GM18519 (cell line): Measurements from ENCODE around the gene IFIT1.
"Not testable (repeated sequence)": the region's sequence is repeated elsewhere in the genome, so short reads cannot be mapped to it uniquely, and the experiment has no call there.

Source experiments
- ATAC-seq: cut with Tn5 transposase; IDR thresholded peaks from one replicate; pipeline ENCODE4 v1.9.1; 2021; ENCODE audit warnings: mild to moderate bottlenecking, moderate library complexity; ENCODE audit not compliant: unreplicated experiment, low FRiP score

Gene IFIT1

DNA sequence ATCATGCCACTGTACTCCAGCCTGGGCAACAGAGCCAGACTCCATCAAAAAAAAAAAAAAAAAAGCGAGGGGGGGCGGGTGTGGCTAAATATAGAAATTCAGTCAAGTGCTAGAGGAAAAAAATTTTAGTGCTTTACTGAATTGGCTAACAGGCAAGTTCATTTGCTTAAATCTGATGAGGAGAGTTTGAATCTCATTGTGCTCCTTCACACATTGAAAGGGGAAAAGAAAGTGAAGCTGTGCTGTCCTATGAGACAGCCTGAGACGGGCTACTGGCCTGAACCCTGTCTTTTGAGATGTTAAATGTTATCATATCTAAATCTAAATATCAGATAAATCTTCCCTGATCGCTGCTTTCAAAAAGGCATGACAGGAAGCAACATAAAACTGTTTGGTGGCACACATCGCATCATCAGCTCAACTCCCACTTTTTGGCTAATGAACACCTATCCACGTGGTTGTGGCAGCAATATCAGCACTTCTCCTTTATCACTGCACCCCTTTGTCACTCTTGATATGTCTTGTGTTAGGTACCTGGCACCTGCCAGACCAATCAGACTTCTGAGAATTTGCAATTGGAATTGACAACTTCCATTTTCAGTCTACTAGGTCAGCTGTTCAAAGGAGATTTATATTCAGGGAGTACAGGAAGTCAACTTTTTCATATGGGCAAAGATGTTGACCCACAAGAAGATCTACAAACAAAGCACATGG lies 28.5 kb upstream of the IFIT1 start:
- no peak for ATAC-seq

DNA sequence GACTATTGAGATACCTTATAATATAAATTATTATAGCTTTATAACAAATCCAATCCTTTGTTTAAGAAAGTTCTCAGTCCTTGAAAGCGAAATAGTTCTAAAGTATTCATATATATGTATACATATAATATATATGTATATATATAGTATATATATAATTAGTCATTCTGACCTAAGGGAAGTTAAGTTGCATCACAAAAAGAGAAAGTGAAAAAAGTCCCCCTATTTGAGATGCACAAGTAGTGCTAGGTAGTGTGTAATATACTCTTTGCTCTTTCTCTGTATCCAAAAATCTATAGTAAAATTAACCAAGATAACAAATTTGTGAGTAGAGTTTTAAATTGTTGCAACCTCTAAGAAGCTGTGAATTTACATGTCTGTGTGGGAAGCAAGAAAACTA lies 27.9 kb upstream of the IFIT1 start:
- no peak for ATAC-seq

DNA sequence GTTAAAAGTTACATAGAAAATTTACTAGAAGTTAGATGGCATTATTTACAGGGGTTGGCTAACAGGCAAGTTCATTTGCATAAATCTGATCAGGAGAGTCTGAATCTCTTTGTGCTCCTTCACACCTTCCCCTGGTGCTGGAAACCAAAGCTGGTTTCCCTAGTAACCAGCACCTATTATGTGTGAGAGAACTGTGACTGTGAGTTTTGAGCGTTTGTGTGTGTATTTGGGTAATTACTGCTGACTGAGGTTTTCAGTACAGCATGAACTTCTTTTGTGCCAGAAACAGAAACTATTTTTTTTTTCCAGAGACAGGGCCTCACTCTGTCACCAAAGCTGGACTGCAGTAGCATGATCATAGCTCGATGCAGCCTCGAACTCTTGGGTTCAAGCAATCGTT lies 24.9 kb upstream of the IFIT1 start:
- ATAC-seq, result peak; percentile 82

DNA sequence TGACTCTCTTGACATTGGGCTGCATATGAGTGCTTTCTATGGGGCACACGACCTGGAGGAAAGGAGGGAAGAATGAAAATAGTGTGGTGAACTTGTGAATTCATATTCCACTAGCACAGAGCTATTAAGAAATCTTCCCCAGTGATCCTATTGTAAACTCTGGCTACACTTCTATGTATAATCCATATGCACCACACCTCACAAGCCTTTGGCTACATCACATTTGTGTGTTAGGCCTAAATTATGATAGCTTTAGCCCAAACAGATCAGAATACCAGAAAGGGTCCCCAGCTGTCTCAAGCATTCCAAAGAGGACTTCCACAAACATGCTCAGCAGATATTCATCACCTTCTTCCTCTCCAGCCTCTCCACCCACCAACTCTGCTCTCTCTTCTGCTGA lies 24.3 kb upstream of the IFIT1 start:
- ATAC-seq, result no peak

DNA sequence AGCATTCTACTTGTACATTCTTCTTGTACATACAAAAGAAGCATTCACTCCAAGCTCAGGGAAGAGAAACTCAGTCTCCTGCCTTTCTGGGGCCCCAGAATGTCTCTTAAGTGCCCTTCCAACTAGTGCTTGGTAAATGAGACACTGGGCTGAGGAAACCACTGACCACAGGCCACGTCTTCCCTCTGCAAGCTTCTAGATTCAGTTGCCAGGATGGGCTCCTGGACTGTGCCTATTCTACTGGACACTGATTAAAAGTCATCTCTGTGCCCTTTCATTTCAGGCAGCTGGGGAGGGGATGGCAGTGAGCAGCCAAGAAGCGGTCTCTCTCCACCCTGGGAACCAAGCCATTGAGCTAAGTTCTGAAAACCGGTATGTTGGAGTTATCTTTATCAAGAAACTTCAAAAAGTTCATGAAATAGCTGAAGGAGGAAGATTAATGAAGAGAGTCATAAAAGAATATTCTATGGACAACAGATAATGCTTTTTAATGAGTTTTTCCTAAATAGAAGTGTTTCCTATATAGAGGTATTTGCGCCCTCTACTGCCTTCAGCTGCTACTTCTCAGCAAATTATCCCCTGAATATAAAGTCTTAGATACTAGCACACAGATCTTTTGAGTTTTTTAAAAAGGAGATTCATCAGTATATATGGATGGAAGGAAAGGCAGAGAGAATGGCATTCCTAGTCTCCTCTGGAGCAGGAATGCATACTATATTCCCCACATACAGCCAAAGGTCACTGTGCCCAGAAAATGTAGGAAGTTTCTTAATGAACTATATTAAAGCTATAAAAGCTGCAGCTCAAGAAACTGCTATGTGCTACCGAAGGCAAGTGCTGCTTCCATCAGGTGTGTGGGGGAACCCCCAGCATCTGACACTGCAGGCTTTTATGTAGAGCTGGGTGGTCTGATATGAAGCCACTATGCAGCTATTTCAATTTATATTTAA lies 23.0 kb upstream of the IFIT1 start:
- no peak for ATAC-seq

DNA sequence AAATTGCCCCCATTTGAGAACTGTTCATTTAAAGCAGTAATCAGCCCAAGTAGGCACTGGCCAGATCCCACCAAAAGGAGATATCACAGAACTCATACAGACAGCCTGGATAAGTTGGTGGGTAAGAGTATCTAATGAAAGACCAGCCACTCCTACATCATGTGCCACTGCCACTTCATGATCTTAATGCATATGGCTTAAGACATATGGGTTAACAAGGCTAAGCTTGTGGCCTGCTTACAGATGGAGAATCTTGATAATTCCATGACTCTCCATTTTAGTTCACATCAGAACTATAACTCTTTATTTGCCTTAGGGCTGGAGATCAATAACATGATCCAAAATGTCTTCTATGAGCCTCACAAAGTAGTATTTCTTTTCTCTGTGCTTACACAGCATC lies 21.3 kb upstream of the IFIT1 start:
- no peak for ATAC-seq

DNA sequence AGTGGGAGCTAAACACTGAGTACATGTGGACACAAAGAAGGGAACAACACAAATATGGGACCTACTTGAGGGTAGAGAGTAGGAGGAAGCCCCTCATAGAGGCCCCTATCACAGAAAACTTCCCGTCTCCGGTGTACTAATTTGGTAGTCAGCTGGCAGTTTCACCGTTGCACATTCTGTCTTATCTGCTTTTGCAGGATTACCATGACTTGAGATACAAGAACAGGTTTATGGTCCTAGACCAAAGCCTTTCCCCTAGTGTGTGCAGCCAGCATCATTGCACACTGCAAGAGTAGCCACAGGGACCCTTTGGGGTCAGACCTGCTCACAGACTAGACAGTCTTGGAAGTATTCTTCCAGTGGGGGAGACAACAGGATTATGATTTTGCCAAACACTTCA lies 20.4 kb upstream of the IFIT1 start:
- ATAC-seq, result no peak

DNA sequence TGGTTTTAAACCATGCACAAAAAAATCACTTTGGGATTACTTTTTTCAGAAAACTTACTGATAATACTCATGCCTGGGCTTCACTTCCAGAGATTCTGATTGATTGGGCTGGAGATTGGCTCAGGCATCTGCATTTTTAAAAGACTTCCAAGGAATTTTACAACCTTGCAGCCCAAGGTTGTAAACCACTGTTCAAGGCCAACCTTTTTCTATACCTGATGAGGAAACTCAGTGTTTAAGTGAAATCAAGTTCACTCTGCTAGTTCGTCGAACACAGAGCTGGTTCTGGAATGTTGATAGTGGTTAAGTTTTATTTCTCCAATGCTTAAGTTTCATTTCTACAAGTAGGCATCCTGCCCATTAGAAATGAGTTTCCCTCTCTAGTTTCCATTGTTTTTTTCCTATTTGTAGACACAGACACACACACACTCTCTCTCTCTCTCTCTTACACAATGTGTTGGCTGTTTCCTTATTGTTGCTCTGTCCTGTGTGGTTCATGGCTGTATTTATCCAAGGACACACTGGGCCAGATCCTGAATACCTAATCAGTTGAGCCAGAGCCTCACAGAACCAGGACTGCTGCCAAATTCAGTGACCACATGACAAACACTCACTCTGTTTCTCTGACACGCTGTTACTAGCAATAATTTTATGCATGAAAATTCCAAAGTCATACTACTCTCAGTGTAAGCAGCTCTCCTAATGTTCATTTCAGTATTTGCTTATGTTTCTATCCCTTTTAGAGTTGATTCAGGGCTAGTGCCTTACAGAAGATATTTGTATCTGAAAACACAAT lies 18.3 kb upstream of the IFIT1 start:
- no peak for ATAC-seq

DNA sequence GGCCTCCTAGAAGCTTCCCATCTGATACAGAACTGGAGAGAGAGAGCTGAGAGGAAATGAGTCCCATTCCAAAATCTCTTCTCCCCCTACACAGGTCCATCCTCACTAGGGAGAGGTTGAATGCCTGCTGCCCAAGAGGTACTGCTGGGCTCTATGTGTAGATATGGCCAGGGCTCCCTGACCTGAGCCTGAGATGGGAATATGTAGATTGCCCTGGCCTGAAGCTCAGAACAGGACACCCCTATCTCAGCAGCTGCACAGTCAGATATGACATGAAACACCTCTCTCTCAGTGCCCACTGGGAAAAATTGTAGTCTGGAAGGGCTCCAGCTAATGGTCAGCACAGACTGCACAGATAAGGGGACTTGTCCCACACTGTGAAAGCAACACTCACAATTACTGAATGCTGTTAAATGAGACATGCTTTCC lies 17.7 kb upstream of the IFIT1 start:
- ATAC-seq, result no peak

DNA sequence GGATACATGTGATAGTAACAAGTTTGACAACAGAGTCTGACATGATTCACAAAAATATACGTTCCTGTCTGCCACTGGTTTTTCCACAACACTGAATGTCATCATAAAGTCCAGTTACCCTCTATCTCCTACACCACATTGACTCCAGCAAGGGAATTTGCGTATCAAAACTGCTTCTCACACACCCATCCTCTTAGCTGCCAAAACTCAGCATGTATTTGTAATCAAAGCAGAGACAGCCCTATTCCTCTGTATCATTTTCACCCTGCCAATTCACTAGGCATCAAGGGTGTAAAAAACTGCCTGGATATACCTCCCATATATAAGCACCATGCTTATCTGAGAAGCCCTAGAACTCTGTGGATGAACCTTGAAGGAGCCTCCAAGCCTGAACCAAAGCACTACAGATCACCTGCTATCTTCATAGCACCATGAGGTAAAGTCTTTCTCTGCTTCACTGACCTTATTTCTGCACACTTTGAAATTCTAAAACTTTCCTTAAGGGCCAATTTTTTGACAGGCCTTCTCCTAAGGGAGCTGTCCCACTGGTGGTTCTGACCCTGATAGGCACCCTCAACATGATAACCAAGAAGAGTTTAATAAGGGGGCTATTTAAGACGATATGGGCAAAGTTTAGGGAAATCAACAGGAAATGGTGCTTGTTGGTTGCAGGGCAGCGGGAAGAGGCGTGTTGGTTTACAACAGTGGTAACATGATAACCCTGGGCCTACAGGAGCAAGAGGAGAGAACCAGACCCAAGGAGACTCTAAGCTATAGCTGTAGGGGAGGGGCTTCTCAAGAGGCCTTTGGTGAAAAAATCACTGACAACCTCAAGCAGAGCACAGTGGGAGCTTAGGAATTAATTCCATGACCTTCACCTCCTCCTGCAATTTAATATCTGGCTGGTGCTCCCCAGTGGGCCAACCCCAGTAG lies 14.5 kb upstream of the IFIT1 start, which contains the start of gene IFIT1B:
Gene IFIT1B, plus strand, starts transcription at position 352 of the 933 bp plus-strand sequence. Its CDS starts 80 bp downstream, at position 432.
- no peak for ATAC-seq

DNA sequence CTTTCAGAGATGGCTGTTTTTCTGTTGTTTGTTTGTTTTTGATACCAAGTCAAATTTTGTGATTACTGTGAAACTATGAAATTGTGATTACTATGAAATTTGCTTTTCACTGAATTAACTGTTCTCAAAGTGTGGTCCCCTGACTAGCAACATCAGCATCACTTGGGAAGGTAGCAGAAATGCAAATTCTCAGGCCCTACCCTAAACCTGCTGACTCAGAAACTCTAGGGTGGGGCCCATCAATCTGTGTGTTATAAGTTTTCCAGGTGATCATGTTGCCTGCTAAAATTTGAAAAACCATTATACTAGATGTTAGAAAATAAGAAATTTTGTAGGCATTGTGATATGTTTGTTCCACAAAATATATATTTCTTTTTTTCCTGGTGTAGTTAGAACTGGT lies 13.3 kb upstream of the IFIT1 start:
- ATAC-seq, result no peak

DNA sequence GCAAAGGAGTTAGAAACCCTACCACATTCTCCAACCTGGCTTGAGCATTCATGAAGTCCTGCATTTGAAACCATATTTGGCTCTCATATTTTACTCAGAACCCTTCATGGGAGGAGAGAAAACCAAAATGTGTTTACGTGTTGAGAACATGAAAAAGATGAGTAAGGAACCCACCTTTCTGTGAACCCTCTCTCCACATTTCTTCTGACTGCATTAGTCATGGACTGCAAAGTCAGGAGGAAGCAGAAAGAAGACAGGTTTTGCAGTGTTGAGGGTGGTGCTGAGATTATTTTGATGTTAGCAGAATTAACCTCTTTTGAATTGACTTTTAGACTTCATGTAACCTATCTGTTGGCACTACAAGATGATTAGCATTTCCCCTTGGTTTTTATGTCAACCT lies 9.7 kb upstream of the IFIT1 start:
- no peak for ATAC-seq

DNA sequence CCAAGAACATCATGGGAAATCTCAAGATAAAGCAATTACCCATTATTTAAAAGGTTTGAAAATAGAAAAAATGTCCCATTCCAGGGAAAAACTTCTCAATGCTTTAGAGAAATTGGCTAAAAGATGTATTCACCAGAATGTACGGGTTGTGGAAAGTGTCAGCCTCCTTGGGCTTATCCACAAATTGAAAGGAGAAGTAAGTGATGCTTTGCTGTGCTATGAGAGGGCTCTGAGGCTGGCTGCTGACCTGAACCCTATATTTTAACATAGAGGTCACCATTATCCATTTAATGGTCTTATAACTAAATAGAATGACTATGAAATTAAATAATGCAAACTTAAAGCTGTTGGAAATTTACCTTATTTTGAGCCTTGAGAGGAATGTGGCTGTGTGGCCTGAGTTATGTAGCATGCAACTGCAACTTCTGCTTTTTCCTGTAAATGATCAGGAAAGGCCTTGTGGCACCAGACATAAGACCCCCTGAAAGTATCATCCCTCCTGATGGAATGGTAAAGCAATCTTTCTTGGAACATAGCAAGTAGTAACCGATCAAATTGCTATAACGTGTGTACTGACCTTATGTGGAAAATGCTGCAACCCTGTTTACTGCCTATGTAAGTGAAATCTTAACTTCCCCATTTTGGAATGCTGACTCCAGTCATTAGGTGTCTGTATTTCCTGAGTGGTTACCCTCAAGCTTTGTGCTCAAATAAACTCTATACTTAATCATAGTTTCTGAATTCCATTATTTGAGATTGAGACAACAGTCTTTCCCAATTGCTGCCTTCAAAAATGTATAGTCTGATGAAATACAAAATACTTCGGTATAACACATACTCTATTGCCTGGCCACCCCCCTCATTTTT lies 7.7 kb upstream of the IFIT1 start:
- no peak for ATAC-seq

DNA sequence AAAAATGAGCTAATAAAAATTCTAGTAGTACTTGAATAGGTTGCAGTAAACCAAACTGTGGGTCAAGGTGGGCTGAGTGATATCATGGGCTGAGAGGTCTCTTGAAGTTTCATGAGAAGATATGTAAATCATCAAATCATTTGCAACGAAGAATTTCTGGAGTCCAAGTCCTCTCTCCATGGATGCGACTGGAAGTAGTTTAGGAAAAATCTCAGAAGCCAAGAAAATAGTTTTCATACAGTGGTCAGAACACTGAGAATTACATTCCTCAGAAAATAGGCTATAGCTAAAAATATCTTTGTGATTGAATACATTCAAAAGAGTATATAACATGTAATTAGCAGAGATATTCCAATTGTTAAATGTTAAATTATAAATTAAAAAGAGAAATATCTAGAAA lies 3.6 kb upstream of the IFIT1 start:
- ATAC-seq, result no peak

DNA sequence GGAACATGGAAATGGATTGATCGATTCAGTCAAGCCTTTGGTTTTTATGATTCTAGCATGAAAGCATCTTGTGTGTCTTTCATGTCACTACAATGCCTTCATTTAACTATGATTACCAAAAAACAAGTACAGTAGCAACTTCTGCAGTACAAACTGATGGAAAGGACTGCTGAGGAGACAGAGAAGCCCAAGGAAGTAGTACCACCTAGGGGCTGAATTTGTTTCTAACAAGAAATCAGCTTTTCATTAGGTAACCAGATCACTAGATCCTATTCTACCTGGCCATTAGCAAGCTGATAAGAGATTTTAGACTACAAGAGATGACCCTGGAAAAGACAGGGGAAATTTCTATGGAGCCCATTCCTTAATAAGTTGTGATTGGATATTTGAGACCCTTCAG lies 3.2 kb upstream of the IFIT1 start:
- ATAC-seq, result no peak

DNA sequence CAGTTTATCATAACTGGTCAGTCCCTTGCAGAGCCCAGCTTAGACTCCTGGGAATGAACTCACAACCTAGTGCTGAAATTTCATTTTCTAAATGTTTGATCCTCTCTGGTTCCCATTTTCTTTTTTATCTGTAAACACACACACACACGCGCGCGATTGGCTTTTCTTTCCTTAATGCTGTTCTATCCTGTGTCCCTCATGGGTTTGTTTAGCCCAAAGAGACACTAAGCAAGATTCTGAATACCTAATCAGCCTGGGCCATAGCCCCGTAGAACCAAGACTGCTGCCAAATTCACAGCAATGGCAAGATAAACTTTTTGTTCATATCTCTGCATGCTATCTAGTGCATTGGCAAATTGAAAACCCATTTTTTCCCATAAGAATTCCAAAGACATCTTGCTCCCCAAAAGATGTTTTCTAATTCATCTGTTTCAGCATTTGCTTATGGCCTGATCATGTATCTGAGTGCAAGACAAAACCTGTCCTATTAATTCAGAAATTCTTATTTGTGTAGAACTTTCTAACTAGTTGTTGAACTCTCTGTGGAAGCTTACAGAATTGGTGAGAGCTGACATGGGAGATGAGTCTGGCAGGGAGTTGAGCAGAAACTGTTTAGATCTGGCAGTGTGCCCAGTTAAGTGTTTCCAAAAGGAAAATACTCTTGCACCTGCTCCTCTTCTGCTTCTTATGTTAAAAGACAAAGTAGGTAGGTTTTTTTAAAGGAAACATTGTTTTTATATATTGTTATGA lies 1.8 kb upstream of the IFIT1 start:
- ATAC-seq, result no peak

DNA sequence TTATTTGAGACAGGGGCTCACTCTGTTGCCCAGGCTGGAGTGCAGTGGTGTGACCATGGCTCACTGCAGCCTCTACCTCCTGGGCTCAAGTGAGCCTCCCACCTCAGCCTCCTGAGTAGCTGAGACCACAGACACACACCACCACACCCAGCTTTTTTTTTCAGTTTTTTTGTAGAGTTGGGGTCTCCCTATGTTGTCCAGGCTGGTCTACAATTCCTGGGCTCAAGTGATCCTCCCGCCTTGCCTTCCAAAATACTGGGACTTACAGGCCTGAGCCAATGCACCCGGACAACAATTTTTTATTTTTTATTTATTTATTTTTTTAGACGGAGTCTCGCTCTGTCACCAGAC lies 1.2 kb upstream of the IFIT1 start:
- ATAC-seq, result not testable (repeated sequence)

DNA sequence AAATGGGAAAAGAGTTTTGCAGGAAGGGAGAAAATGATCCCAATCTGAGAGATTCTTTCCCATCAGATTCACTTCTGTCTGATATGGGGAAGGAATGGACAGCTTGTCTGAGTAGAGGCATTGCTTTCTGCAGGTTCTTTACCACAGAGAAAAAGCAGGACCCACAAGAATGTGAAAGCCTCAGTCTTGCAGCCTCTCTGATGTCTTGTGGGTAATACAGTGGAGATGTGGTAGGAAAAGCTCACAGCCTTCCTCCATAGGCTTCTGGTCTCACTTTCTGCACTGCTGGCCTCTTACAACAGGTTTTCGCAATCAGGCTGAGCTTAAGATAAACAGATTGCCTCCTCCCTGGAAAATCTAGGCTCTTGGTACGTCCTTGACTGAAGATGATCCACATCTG lies 551 bp downstream of the IFIT1 start:
- ATAC-seq, result no peak
